Kidney epithelial cell (primary cell): ENCODE results near the gene RPL26. TPM values are rescaled to one million over a fixed set of nuclear protein-coding genes. Genes with fewer than 3 reads are reported as not detected.
"Not testable (repeated sequence)": the region's sequence is repeated elsewhere in the genome, so short reads cannot be mapped to it uniquely, and the experiment has no call there.

ENCODE experiments used
- DNase-seq: peaks from one replicate; pipeline ENCODE4 v3.0.0-alpha.2; 2010; ENCODE audit warnings: low read depth
- H3K27me3 ChIP-seq: 2 replicates; pipeline ENCODE4 v1.6.0; 2011; ENCODE audit warnings: low read length; ENCODE audit not compliant: control insufficient read depth, insufficient read depth
- H3K36me3 ChIP-seq: 2 replicates; pipeline ENCODE4 v1.5.1; 2011; ENCODE audit warnings: low read length; ENCODE audit not compliant: control insufficient read depth, insufficient read depth
- H3K4me3 ChIP-seq: 2 replicates; pipeline ENCODE4 v1.5.1; 2011; ENCODE audit warnings: low read depth, mild to moderate bottlenecking, control low read depth, low read length
- CTCF ChIP-seq: IDR thresholded peaks from 2 replicates; pipeline ENCODE4 v1.5.1; 2011; ENCODE audit warnings: mild to moderate bottlenecking, moderate library complexity, low read length, control low read depth, inconsistent platforms; ENCODE audit not compliant: insufficient read depth, poor library complexity, severe bottlenecking
- total RNA-seq: library from RNA; depleted of rRNA; stranded (reverse); fragments of >200 nt; gene quantifications from 2 replicates; pipeline ENCODE4 v1.2.3, GENCODE V29; 2015

Gene RPL26
- total RNA-seq, 1 donor from 2014 or later, result 6,972 TPM

- Histone ChIP-seq H3K27me3 (no peaks in the 10 kb centered on the region), H3K36me3 (peaks cover 1% of the 10 kb centered on the region), H3K4me3 (no peak overlapping the region)
- peak; percentile 89 for DNase-seq
- TF ChIP-seq CTCF, result no peak
These were observed 1.9 kb upstream of the RPL26 start for GRCh38 chr17:8384801-8385378.

GRCh38 chr17:8382880-8383142 lies 182 bp downstream of the RPL26 start:
- TF ChIP-seq CTCF, result no peak
- H3K36me3 ChIP-seq, result peaks cover 3% of the 10 kb centered on the region
- H3K27me3 ChIP-seq, result no peaks in the 10 kb centered on the region
- DNase-seq, result no peak
- H3K4me3 ChIP-seq, result peak overlapping the region; percentile 77

DNA sequence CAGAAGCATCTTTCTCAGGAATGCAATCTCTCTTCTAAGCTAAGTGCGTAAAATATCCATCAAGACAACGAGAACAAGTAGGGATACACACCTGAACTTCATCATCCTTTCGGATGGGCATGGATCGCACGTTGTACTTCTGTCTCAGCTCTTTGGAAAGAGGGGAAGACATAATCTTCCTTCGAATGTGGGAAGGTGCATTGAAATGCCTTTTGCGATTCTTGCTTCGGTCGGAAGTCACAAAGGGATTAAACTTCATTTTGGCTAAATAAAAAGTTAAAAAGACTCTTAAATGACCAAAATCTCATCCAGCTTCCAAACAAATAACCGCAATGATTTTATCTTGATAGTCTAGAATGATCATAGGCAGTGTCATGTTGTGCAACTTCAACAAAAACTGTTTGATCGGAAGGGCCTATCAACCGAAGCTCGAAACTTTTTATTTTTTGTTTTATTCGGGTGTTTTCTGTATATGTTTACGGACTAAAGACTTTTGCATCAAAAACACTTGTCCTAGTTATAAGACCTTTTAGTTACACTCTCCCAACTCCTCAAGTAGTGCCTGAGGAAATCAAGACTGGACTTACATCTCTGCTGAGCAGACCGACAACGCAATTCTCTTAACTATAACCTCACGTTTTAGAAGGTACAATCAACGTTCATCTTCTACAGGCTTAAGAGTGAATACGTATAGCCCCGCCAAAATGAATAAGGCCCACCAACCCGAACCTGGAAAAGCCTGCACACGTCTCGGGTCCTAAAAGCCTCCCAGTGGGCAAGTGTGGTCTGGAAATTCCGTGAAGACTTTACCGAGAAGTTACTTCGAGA lies 727 bp downstream of the RPL26 start:
- Histone ChIP-seq H3K36me3 (peaks cover 3% of the 10 kb centered on the region), H3K4me3 (peak overlapping the region; percentile 77), H3K27me3 (no peaks in the 10 kb centered on the region)
- no peak for DNase-seq
- TF ChIP-seq CTCF, result no peak

DNA sequence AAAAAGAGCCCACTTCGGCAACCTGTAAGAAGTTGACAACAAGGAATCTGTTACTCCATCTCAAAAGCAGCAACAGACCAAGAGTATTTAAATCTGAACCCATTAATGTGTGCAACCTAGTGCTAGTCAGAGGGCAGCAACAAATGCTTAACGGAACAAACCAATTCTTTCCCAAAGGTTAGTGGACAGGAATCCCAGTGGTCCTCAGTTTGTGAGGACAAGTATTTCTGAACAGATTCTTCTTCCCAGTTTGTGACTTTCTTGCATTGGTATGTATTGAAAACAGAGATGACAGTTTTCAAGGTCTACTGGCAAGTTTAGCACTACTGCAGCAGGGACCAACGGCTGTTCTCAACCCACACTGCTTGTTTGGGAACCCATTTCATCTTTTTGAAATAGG lies 2.9 kb downstream of the RPL26 start:
- peaks cover 3% of the 10 kb centered on the region for H3K36me3 ChIP-seq
- TF ChIP-seq CTCF, result no peak
- DNase-seq, result no peak
- no peak overlapping the region for H3K4me3 ChIP-seq
- no peaks in the 10 kb centered on the region for H3K27me3 ChIP-seq

DNA sequence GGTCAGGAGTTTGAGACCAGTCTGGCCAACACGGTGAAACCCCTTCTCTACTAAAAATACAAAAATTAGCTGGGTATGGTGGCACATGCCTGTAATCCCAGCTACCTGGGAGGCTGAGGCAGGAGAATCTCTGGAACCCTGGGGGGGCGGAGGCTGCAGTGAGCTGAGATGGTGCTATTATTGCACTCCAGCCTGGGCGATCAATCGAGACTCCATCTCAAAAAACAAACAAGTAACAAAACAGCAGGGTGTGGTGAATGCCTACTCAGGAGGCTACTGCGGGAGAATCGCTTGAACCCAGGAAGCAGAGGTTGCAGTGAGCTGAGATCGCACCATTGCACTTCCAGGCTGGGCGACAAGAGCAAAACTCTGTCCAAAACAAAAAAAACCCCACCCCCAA lies 4.9 kb downstream of the RPL26 start:
- H3K4me3 ChIP-seq, DNase-seq, H3K36me3 ChIP-seq, H3K27me3 ChIP-seq: not testable (repeated sequence)

- TF ChIP-seq CTCF, result no peak
- Histone ChIP-seq H3K4me3 (no peak overlapping the region), H3K36me3 (peaks cover 3% of the 10 kb centered on the region), H3K27me3 (no peaks in the 10 kb centered on the region)
- DNase-seq, result no peak
These were observed 5.6 kb downstream of the RPL26 start for GRCh38 chr17:8377422-8377821.
